Keratinocyte (primary cell): ENCODE results near the gene TRMO. TPM values are rescaled to one million over a fixed set of nuclear protein-coding genes. Genes with fewer than 3 reads are reported as not detected.

ENCODE experiments used
- DNase-seq: peaks from one replicate; pipeline ENCODE4 v3.0.0-alpha.2; 2011; ENCODE audit warnings: low read depth, missing footprints, low spot score
- FAIRE-seq: peaks from 2 replicates; lab custom pipeline; 2011; peaks lifted over from hg19 to GRCh38; lab: Jason Lieb, UNC
- H2AFZ ChIP-seq: 2 replicates; pipeline ENCODE4 v1.6.0; 2012; ENCODE audit warnings: low read length, control low read depth, inconsistent platforms; ENCODE audit not compliant: control insufficient read depth
- H3K27ac ChIP-seq: 2 replicates; pipeline ENCODE4 v1.5.1; 2011; ENCODE audit warnings: low read length; ENCODE audit not compliant: control insufficient read depth, insufficient read depth
- H3K27me3 ChIP-seq: 3 replicates; pipeline ENCODE4 v1.6.0; 2011; ENCODE audit warnings: low read length; ENCODE audit not compliant: control insufficient read depth, insufficient read depth; ENCODE audit errors: extremely low read depth
- H3K36me3 ChIP-seq, 2 experiments: 2 replicates in 1 of 2; 3 replicates in 1 of 2; pipeline ENCODE4 v1.5.1; 2011; ENCODE audit warnings: low read length in 2 of 2, mild to moderate bottlenecking in 1 of 2; ENCODE audit not compliant: control insufficient read depth in 2 of 2, insufficient read depth in 2 of 2; ENCODE audit errors: extremely low read depth in 1 of 2
- H3K4me1 ChIP-seq: 3 replicates; pipeline ENCODE4 v1.5.1; 2011; ENCODE audit warnings: low read length; ENCODE audit not compliant: control insufficient read depth, insufficient read depth; ENCODE audit errors: extremely low read depth
- H3K4me2 ChIP-seq: 3 replicates; pipeline ENCODE4 v1.6.0; 2011; ENCODE audit warnings: low read depth, low read length; ENCODE audit not compliant: control insufficient read depth, insufficient read depth; ENCODE audit errors: extremely low read depth
- H3K4me3 ChIP-seq, 3 experiments: fragments of 200-600 bp in 1 of 3; sonication (generic) in 1 of 3; 2 replicates in 2 of 3; 3 replicates in 1 of 3; pipeline ENCODE4 v1.5.1; 2011 to 2016; ENCODE audit warnings: low read length in 3 of 3, mild to moderate bottlenecking in 3 of 3, control low read depth in 2 of 3, inconsistent platforms in 1 of 3, low read depth in 1 of 3, mixed read lengths in 1 of 3, mixed run types in 1 of 3, moderate library complexity in 1 of 3; ENCODE audit not compliant: control insufficient read depth in 2 of 3, insufficient read depth in 2 of 3; ENCODE audit errors: extremely low read depth in 1 of 3
- H3K79me2 ChIP-seq: 2 replicates; pipeline ENCODE4 v1.6.0; 2012; ENCODE audit warnings: low read length; ENCODE audit not compliant: control insufficient read depth, insufficient read depth
- H3K9ac ChIP-seq: 3 replicates; pipeline ENCODE4 v1.6.0; 2011; ENCODE audit warnings: low read length; ENCODE audit not compliant: control insufficient read depth, insufficient read depth; ENCODE audit errors: extremely low read depth
- H3K9me1 ChIP-seq: 3 replicates; pipeline ENCODE4 v1.6.0; 2011; ENCODE audit warnings: low read length; ENCODE audit not compliant: control insufficient read depth, insufficient read depth; ENCODE audit errors: extremely low read depth
- H3K9me3 ChIP-seq: 2 replicates; pipeline ENCODE4 v1.5.1; 2012; ENCODE audit warnings: low read depth, low read length; ENCODE audit not compliant: control insufficient read depth
- H4K20me1 ChIP-seq: 3 replicates; pipeline ENCODE4 v1.6.0; 2011; ENCODE audit warnings: low read length; ENCODE audit not compliant: control insufficient read depth, insufficient read depth; ENCODE audit errors: extremely low read depth
- EZH2 ChIP-seq: IDR thresholded peaks from one replicate; pipeline ENCODE4 v1.6.1; 2012; ENCODE audit warnings: inconsistent platforms, mild to moderate bottlenecking, low read length, moderate library complexity
- dilution Hi-C: fragments of 300-500 bp; cut with MboI; formaldehyde crosslinking; loops from one replicate; pipeline ENCODE4 v1.7.0; 2020; ENCODE audit warnings: low sequenced_read_pairs; ENCODE audit not compliant: extremely low pct_ligation_motif_present
- polyA plus RNA-seq, 5 experiments: library from polyadenylated mRNA; depleted of rRNA in 3 of 5; stranded (reverse) in 3 of 5; stranded (forward) in 1 of 5; unstranded in 1 of 5; fragments of >200 nt; gene quantifications; 1 replicate in 1 of 5; 2 replicates in 3 of 5; 3 replicates in 1 of 5; pipeline versions ENCODE4 v1.2.1 to v1.2.3, GENCODE V29; 2011 to 2012; ENCODE audit warnings: missing spikeins in 2 of 5, low read depth in 1 of 5, low replicate concordance in 1 of 5
- TF ChIP-seq, protein P1 (sequence below), 3 experiments: IDR thresholded peaks in 1 of 3; conservative IDR thresholded peaks in 1 of 3; optimal IDR thresholded peaks in 1 of 3; 2 replicates in 2 of 3; 3 replicates in 1 of 3; pipeline versions ENCODE3 to v1.5.1; 2011; ENCODE audit warnings: low read length in 3 of 3, mild to moderate bottlenecking in 3 of 3, moderate library complexity in 2 of 3, control low read depth in 1 of 3, inconsistent platforms in 1 of 3; ENCODE audit not compliant: insufficient read depth in 2 of 3; ENCODE audit errors: extremely low read depth in 1 of 3

TRMO gene
- polyA plus RNA-seq, 1 donor (not counting 4 experiments of a cell fraction or from before 2014, with no cell fraction given) = 19.4 TPM

DNA sequence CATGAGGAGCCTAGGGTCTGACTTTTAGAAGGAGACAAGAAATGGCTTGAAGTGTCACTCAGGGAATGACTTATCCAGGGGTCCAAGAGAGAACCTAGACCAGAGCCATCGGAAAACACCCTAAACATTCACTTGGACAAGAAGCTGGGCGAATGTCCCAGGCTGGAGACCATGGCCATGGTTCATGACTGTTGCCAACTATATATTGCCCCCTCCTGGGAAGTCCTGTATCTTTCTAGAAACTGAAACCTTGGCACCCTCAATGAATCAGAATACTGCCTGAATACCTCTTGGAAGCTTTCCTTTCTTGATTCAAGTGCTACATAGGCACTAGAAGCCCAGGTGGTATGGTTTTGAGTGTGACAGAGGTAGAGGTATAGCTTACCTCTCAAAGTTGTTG, 29.9 kb downstream of the TRMO start:
- no peak overlapping the region for H3K4me3 ChIP-seq
- H3K4me2 ChIP-seq = no peak overlapping the region
- H3K9ac ChIP-seq = no peak overlapping the region
- no peak for TF ChIP-seq EZH2
- TF ChIP-seq, protein P1, sequence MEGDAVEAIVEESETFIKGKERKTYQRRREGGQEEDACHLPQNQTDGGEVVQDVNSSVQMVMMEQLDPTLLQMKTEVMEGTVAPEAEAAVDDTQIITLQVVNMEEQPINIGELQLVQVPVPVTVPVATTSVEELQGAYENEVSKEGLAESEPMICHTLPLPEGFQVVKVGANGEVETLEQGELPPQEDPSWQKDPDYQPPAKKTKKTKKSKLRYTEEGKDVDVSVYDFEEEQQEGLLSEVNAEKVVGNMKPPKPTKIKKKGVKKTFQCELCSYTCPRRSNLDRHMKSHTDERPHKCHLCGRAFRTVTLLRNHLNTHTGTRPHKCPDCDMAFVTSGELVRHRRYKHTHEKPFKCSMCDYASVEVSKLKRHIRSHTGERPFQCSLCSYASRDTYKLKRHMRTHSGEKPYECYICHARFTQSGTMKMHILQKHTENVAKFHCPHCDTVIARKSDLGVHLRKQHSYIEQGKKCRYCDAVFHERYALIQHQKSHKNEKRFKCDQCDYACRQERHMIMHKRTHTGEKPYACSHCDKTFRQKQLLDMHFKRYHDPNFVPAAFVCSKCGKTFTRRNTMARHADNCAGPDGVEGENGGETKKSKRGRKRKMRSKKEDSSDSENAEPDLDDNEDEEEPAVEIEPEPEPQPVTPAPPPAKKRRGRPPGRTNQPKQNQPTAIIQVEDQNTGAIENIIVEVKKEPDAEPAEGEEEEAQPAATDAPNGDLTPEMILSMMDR (optimal IDR thresholded peaks at IDR 0.05 in 1 of 3, IDR thresholded peaks at IDR 0.05 in 1 of 3, conservative IDR thresholded peaks at IDR 0.05 in 1 of 3; ENCODE audit: extremely low read depth in 1 of 3, insufficient read depth in 2 of 3, low read length in 3 of 3) = no peak
- H2AFZ ChIP-seq = no peak overlapping the region
- no peaks in the 10 kb centered on the region for H3K79me2 ChIP-seq
- H3K4me1 ChIP-seq = peaks cover 9% of the 10 kb centered on the region
- no peak overlapping the region for H3K27ac ChIP-seq
- no peak for DNase-seq
- H4K20me1 ChIP-seq = no peaks in the 10 kb centered on the region
- no peak for FAIRE-seq
- H3K27me3 ChIP-seq = no peaks in the 10 kb centered on the region
- no peaks in the 10 kb centered on the region for H3K9me1 ChIP-seq
- no peaks in the 10 kb centered on the region for H3K36me3 ChIP-seq
- dilution Hi-C loops = no loop called here
- H3K9me3 ChIP-seq = no peaks in the 10 kb centered on the region

DNA sequence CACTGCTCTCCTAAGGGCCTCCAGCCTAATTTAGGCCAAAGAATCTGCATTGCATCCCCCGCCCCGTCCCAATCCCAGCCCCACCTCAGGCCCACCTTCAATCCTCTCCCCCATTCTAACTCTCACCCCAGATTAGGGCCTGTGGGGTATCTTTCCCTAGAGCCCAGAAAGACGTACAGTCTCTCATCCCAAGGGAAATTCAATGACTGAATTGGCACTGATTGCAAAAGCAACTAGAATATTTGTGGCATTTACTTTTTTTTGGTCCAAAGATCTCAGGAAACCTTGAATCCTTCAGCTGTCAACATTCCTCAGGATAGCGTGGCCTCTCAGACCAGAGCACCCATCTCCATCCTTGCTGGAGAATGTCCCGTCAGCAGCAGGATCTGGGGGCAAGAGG, 30.6 kb downstream of the TRMO start:
- Histone ChIP-seq H3K27me3 (no peaks in the 10 kb centered on the region), H3K36me3 (no peaks in the 10 kb centered on the region), H3K9ac (no peak overlapping the region), H3K9me3 (no peaks in the 10 kb centered on the region), H2AFZ (no peak overlapping the region), H3K79me2 (no peaks in the 10 kb centered on the region), H3K27ac (no peak overlapping the region), H4K20me1 (no peaks in the 10 kb centered on the region), H3K4me3 (no peak overlapping the region), H3K4me1 (peaks cover 12% of the 10 kb centered on the region), H3K4me2 (no peak overlapping the region), H3K9me1 (no peaks in the 10 kb centered on the region)
- dilution Hi-C loops = no loop called here
- DNase-seq (no peak), FAIRE-seq (no peak)
- TF ChIP-seq EZH2 = no peak
- TF ChIP-seq, protein P1 (optimal IDR thresholded peaks at IDR 0.05 in 1 of 3, IDR thresholded peaks at IDR 0.05 in 1 of 3, conservative IDR thresholded peaks at IDR 0.05 in 1 of 3; ENCODE audit: extremely low read depth in 1 of 3, insufficient read depth in 2 of 3, low read length in 3 of 3) = no peak
